NCI-H2196 (cell line): ENCODE results near the gene DONSON.
A peak's percentile ranks its signal among the peaks of the same experiment; 100 is the strongest.

Experiments used
- DNase-seq: peaks from one replicate; lab custom pipeline; 2025; ENCODE audit not compliant: unreplicated experiment; lab: John Stamatoyannopoulos, UW

DONSON gene

GRCh38 chr21:33566514-33566913 lies 22.0 kb downstream of the DONSON start:
- no peak for DNase-seq

DNA sequence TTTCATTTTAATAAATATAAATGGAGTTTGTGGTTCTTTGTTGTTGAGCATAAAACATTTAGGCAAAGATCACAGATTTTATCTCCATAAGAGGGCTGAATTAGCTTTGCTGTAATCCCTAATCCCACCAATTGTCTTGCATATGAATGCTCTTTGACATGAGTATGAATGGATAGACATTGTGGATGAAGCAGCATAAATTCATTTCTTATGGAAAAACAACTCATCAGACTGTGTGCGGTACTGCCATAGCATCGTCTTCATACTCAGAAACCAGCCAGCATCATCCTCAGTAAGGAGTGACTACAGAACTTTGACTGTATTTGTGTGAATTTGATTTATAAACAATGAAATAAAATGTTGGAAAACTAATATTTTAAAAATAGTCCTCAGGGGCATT lies 26.1 kb downstream of the DONSON start:
- no peak for DNase-seq

DNA sequence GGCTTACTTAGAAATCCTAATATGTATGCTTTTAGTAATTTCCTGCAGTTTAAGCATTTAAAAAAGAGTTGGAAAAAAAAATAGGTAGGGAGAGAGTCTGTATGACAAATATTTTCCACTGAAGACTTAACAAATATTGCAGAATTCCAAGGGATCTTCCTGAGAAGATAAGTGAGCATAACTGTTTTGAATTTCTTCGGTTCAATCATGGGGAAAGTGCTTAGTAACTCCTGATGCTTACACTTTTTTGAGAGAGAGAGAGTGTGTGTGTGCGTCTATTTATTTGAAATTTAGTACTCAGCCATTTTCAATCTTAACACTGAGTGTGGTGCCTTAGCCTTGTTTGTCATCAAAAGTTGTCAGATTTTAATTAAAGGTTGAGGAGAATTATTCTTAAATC lies 27.1 kb downstream of the DONSON start:
- no peak for DNase-seq

DNA sequence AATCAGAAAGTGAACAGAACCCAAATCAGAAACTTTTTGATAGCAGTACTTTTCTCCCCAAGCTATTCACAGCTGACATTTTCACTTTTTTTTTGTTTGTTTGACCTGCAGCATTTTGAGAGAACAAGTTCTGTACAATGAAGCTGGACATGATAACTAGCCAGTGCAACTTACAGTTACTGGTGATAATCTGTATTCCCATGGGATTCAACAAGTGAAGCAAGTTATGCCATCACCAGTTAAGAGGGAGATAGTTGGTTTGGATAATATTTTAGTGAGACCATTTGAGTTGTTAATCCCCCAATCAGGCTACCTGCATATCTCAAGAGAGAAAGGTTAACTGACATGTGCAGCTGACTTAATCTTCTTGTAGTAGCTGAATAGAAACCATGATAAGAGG lies 27.5 kb downstream of the DONSON start:
- DNase-seq = no peak

GRCh38 chr21:33559813-33560212 lies 28.7 kb downstream of the DONSON start:
- no peak for DNase-seq

GRCh38 chr21:33558777-33559421 lies 29.6 kb downstream of the DONSON start:
- DNase-seq = no peak

GRCh38 chr21:33557447-33557846 lies 31.0 kb downstream of the DONSON start:
- no peak for DNase-seq

DNA sequence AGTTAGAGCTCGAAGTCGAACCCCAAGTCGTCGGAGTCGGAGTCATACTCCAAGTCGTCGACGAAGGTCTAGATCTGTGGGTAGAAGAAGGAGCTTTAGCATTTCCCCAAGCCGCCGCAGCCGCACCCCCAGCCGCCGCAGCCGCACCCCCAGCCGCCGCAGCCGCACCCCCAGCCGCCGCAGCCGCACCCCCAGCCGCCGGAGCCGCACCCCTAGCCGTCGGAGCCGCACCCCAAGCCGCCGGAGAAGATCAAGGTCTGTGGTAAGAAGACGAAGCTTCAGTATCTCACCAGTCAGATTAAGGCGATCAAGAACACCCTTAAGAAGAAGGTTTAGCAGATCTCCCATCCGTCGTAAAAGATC lies 33.5 kb downstream of the DONSON start:
- no peak for DNase-seq

DNA sequence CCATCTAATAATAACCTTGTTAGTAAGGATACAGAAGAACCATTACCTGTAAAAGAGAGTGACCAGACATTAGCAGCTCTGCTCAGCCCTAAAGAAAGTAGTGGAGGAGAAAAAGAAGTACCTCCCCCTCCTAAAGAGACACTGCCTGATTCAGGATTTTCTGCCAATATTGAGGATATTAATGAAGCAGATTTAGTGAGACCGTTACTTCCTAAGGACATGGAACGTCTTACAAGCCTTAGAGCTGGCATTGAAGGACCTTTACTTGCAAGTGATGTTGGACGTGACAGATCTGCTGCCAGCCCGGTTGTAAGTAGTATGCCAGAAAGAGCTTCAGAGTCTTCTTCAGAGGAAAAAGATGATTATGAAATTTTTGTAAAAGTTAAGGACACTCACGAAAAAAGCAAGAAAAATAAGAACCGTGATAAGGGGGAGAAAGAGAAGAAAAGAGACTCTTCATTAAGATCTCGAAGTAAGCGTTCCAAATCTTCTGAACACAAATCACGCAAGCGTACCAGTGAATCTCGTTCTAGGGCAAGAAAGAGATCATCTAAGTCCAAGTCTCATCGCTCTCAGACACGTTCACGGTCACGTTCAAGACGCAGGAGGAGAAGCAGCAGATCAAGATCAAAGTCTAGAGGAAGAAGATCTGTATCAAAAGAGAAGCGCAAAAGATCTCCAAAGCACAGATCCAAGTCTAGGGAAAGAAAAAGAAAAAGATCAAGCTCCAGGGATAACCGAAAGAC lies 34.1 kb downstream of the DONSON start:
- DNase-seq = no peak

- no peak for DNase-seq
These were observed 35.4 kb downstream of the DONSON start for GRCh38 chr21:33552999-33553598.

DNA sequence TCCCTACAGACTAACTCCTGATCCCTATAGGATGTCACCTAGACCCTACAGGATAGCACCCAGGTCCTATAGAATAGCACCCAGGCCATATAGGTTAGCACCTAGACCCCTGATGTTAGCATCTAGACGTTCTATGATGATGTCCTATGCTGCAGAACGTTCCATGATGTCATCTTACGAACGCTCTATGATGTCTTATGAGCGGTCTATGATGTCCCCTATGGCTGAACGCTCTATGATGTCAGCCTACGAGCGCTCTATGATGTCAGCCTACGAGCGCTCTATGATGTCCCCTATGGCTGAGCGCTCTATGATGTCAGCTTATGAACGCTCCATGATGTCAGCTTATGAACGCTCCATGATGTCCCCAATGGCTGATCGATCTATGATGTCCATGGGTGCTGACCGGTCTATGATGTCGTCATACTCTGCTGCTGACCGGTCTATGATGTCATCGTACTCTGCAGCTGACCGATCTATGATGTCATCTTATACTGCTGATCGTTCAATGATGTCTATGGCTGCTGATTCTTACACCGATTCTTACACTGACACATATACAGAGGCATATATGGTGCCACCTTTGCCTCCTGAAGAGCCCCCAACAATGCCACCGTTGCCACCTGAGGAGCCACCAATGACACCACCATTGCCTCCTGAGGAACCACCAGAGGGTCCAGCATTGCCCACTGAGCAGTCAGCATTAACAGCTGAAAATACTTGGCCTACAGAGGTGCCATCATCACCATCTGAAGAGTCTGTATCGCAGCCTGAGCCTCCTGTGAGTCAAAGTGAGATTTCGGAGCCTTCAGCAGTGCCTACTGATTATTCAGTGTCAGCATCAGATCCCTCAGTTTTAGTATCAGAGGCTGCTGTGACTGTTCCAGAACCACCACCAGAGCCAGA lies 36.1 kb downstream of the DONSON start:
- DNase-seq = no peak

- DNase-seq = no peak
These were observed 36.8 kb downstream of the DONSON start for GRCh38 chr21:33551664-33552063.

- no peak for DNase-seq
These were observed 37.5 kb downstream of the DONSON start for GRCh38 chr21:33550772-33551660.

DNA sequence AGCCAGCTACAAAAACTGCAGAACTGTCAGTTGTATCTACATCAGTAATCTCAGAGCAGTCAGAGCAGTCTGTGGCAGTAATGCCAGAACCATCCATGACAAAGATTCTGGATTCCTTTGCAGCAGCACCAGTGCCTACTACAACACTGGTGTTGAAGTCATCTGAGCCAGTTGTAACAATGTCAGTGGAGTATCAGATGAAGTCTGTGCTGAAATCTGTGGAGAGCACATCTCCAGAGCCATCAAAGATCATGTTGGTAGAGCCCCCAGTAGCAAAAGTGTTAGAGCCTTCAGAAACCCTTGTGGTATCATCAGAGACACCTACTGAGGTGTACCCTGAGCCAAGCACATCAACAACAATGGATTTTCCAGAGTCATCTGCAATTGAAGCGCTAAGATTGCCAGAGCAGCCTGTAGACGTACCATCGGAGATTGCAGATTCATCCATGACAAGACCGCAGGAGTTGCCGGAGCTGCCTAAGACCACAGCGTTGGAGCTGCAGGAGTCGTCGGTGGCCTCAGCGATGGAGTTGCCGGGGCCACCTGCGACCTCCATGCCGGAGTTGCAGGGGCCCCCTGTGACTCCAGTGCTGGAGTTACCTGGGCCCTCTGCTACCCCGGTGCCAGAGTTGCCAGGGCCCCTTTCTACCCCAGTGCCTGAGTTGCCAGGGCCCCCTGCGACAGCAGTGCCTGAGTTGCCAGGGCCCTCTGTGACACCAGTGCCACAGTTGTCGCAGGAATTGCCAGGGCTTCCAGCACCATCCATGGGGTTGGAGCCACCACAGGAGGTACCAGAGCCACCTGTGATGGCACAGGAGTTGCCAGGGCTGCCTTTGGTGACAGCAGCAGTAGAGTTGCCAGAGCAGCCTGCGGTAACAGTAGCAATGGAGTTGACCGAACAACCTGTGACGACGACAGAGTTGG lies 38.4 kb downstream of the DONSON start:
- DNase-seq = no peak

GRCh38 chr21:33546086-33546485 lies 42.4 kb downstream of the DONSON start:
- DNase-seq = no peak

- no peak for DNase-seq
These were observed 43.9 kb downstream of the DONSON start for GRCh38 chr21:33544451-33545195.

DNA sequence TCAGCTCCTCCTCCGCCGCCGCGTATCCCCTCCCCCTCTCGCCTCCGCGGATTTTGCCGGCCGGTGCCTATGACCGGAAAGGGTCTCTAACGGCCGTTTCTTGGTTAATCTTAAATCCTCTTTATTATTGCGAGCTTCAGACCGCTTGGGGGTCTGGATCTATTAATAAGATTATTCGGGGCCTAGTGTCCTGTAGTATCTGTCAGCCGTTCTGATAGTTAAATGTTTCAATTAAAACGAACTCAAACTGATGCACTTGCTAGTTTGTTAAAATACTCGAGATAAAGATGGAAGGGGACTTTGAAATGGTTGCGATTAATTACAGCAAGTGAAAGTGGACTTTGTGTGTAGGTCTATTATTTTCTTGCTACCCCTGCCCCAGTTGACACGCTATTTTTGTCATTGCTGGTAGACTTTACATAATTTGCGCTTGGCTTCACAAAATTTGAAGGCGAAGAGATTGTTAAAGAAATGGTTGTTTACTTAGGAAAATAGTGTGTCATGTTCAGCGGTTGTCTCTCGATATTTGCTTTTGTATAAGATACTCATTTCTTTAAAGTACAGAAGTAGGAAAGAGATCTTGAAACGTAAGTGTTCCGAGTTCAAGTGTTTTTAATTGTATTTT lies 44.9 kb downstream of the DONSON start:
- DNase-seq = peak; percentile 60
